ENCODE measurements around the gene PLEKHH1.
A peak's percentile ranks its signal among the peaks of the same experiment; 100 is the strongest.

The PLEKHH1 gene

GRCh38 chr14:67524634-67524963 lies 8.5 kb upstream of the PLEKHH1 start:
- H3K36me3 ChIP-seq (ENCODE audit: control insufficient read depth in 2 of 2, insufficient read depth in 1 of 2, low read length in 2 of 2), result no peaks in the 10 kb centered on the region
- POLR2A ChIA-PET, result interaction anchor here (0.5 to 0.9 kb wide), 2 partner anchors 8 to 115 kb away, joined by 4 to 6 read pairs; partner anchors contain the start of gene PLEKHH1
- H3K9me3 ChIP-seq (ENCODE audit: control insufficient read depth, insufficient read depth, low read depth, low read length), result no peaks in the 10 kb centered on the region
- CTCF ChIA-PET, result interaction anchor here (0.7 to 6.1 kb wide), 6 partner anchors 10 to 986 kb away, joined by 3 to 143 read pairs (median 4); no protein-coding TSS in a partner anchor
- H3K4me1 ChIP-seq (ENCODE audit: control insufficient read depth, insufficient read depth, low read length), result peaks cover 6% of the 10 kb centered on the region
- H3K4me3 ChIP-seq (ENCODE audit: low read depth, low read length), result no peak overlapping the region
- TF ChIP-seq ZNF266 (tag by site-specific recombination; IDR thresholded peaks at IDR 0.05; ENCODE audit: low read depth) (no peak), ZNF560 (tag by site-specific recombination; IDR thresholded peaks at IDR 0.05; ENCODE audit: borderline replicate concordance) (no peak), HOXA7 (CRISPR knock-in tag; IDR thresholded peaks at IDR 0.05; ENCODE audit: borderline replicate concordance) (no peak), ZNF214 (tag by site-specific recombination; IDR thresholded peaks at IDR 0.05; ENCODE audit: borderline replicate concordance) (no peak), ZNF112 (tag by site-specific recombination; IDR thresholded peaks at IDR 0.05) (no peak), ZNF521 (tag by site-specific recombination; IDR thresholded peaks at IDR 0.05) (no peak), RBAK (tag by site-specific recombination; IDR thresholded peaks at IDR 0.05) (no peak), MZF1 (tag by site-specific recombination; IDR thresholded peaks at IDR 0.05; ENCODE audit: borderline replicate concordance) (peak; percentile 89), HIC1 (tag by site-specific recombination; IDR thresholded peaks at IDR 0.05) (peak; percentile 47; the same call in 1 of the 2 replicates), ZBTB48 (tag by site-specific recombination; IDR thresholded peaks at IDR 0.05) (0 out of 2 replicates have a peak, but pooled peaks have one; percentile 44), GLIS2 (tag by site-specific recombination; IDR thresholded peaks at IDR 0.05) (no peak), ZNF707 (tag by site-specific recombination; IDR thresholded peaks at IDR 0.05) (no peak), ZNF366 (tag by site-specific recombination; conservative IDR thresholded peaks at IDR 0.05) (peak; percentile 37; the same call in 1 of the 2 replicates), ZNF660 (tag by site-specific recombination; IDR thresholded peaks at IDR 0.05) (no peak)
- H3K27ac ChIP-seq (ENCODE audit: extremely low read depth, low read depth, low read length), result no peak overlapping the region

- H3K27ac ChIP-seq (ENCODE audit: extremely low read depth, low read depth, low read length), result no peak overlapping the region
- H3K9me3 ChIP-seq (ENCODE audit: control insufficient read depth, insufficient read depth, low read depth, low read length), result no peaks in the 10 kb centered on the region
- ChIA-PET CTCF (interaction anchor here (1.1 to 6.1 kb wide), 19 partner anchors 9 to 186 kb away, joined by 3 to 143 read pairs (median 9); partner anchors contain the start of genes ATP6V1D and EIF2S1), POLR2A (interaction anchor here (0.6 kb wide), 1 partner anchor 137 kb away, joined by 5 read pairs; no protein-coding TSS in a partner anchor)
- no peaks in the 10 kb centered on the region for H3K36me3 ChIP-seq (ENCODE audit: control insufficient read depth in 2 of 2, insufficient read depth in 1 of 2, low read length in 2 of 2)
- peaks cover 6% of the 10 kb centered on the region for H3K4me1 ChIP-seq (ENCODE audit: control insufficient read depth, insufficient read depth, low read length)
- TF ChIP-seq ZNF645 (tag by site-specific recombination; IDR thresholded peaks at IDR 0.05) (no peak), TCF7L2 (IDR thresholded peaks at IDR 0.05; ENCODE audit: borderline replicate concordance, low read depth, low read length) (no peak), OVOL3 (tag by site-specific recombination; IDR thresholded peaks at IDR 0.05) (no peak), ZNF404 (tag by site-specific recombination; IDR thresholded peaks at IDR 0.05) (no peak), ZIC2 (tag by site-specific recombination; IDR thresholded peaks at IDR 0.05) (no peak), ZXDB (tag by site-specific recombination; IDR thresholded peaks at IDR 0.05) (no peak), ZNF544 (tag by site-specific recombination; IDR thresholded peaks at IDR 0.05) (no peak), ZNF140 (tag by site-specific recombination; IDR thresholded peaks at IDR 0.05) (no peak), HOXD13 (CRISPR knock-in tag; IDR thresholded peaks at IDR 0.05; ENCODE audit: borderline replicate concordance) (no peak), GLI2 (tag by site-specific recombination; IDR thresholded peaks at IDR 0.05; ENCODE audit: borderline replicate concordance, low read depth) (no peak), ZNF23 (tag by site-specific recombination; IDR thresholded peaks at IDR 0.05; ENCODE audit: borderline replicate concordance) (no peak)
- no peak overlapping the region for H3K4me3 ChIP-seq (ENCODE audit: low read depth, low read length)
These were observed 7.7 kb upstream of the PLEKHH1 start for GRCh38 chr14:67525389-67525788.
